Activated CD4-positive, alpha-beta memory T cell treated with anti-CD3 and anti-CD28 coated beads for 36 hours (primary cell): Measurements from ENCODE around the gene CATSPERD. TPM values are rescaled to one million over a fixed set of nuclear protein-coding genes. Genes with fewer than 3 reads are reported as not detected.

Experiments
- CTCF ChIA-PET: fragments of 350-600 bp; sonication (Branson Sonifier 250); formaldehyde crosslinking; loops from one replicate; lab custom pipeline; 2021; ENCODE audit warnings: antibody characterized with exemption, inconsistent platforms; lab: Charles Lee
- POLR2A ChIA-PET: fragments of 350-600 bp; sonication (Branson Sonifier 250); formaldehyde crosslinking; loops from one replicate; lab custom pipeline; 2021; ENCODE audit warnings: antibody characterized with exemption; lab: Charles Lee
- DNase-seq: peaks from one replicate; pipeline ENCODE4 v3.0.0-alpha.2; 2020
- H3K27ac Mint-ChIP-seq: one replicate; pipeline ENCODE4 v1.8.0; 2021; ENCODE audit warnings: mixed read lengths
- H3K27me3 Mint-ChIP-seq: one replicate; pipeline ENCODE4 v1.8.0; 2021; ENCODE audit warnings: mixed read lengths
- H3K36me3 Mint-ChIP-seq: one replicate; pipeline ENCODE4 v1.8.0; 2021; ENCODE audit warnings: mixed read lengths
- H3K4me1 Mint-ChIP-seq: one replicate; pipeline ENCODE4 v1.8.0; 2021; ENCODE audit warnings: low read depth, mixed read lengths
- H3K4me3 Mint-ChIP-seq: one replicate; pipeline ENCODE4 v1.8.0; 2021; ENCODE audit warnings: mild to moderate bottlenecking, mixed read lengths
- H3K9me3 Mint-ChIP-seq: one replicate; pipeline ENCODE4 v1.8.0; 2021; ENCODE audit warnings: mixed read lengths
- intact Hi-C: fragments of 100-400 bp; cut with micrococcal nuclease; formaldehyde crosslinking; loops from one replicate; pipeline ENCODE4 v1.15.1; 2023
- total RNA-seq, 2 experiments: library from RNA; stranded (reverse); gene quantifications; one replicate each; pipeline ENCODE4 v1.2.3, GENCODE V29; 2021

Gene CATSPERD
- total RNA-seq, 2 experiments from 2014 or later: not detected

- no peak for DNase-seq
- intact Hi-C loops: no loop called here
- Mint-ChIP-seq H3K4me3 (no peak overlapping the region), H3K4me1 (no peaks in the 10 kb centered on the region), H3K36me3 (peaks cover 36% of the 10 kb centered on the region), H3K9me3 (no peaks in the 10 kb centered on the region), H3K27ac (no peak overlapping the region), H3K27me3 (no peaks in the 10 kb centered on the region)
- ChIA-PET CTCF (interaction anchor here (1.0 kb wide), 1 partner anchor 16 kb away, joined by 3 read pairs; the partner anchor contains the start of gene RPL36), POLR2A (interaction anchor here (0.6 to 1.7 kb wide), 4 partner anchors 8 to 14 kb away, joined by 3 to 6 read pairs (median 5); no protein-coding TSS in a partner anchor)
Observed at GRCh38 chr19:5705552-5705951, 14.9 kb upstream of the CATSPERD start.

GRCh38 chr19:5706876-5707573 is 13.4 kb upstream of the CATSPERD start:
- Mint-ChIP-seq H3K9me3 (no peaks in the 10 kb centered on the region), H3K27me3 (no peaks in the 10 kb centered on the region), H3K36me3 (peaks cover 29% of the 10 kb centered on the region), H3K4me1 (no peaks in the 10 kb centered on the region), H3K4me3 (no peak overlapping the region), H3K27ac (no peak overlapping the region)
- ChIA-PET POLR2A (interaction anchor here (1.0 to 1.4 kb wide), 3 partner anchors 11 to 13 kb away, joined by 3 to 6 read pairs (median 6); no protein-coding TSS in a partner anchor), CTCF (interaction anchor here (1.8 kb wide), 1 partner anchor 17 kb away, joined by 6 read pairs; the partner anchor contains the start of gene RPL36)
- intact Hi-C loops: no loop called here
- DNase-seq: no peak

- no peak overlapping the region for H3K4me3 Mint-ChIP-seq
- H3K9me3 Mint-ChIP-seq: no peaks in the 10 kb centered on the region
- intact Hi-C loops: no loop called here
- no peaks in the 10 kb centered on the region for H3K27me3 Mint-ChIP-seq
- no peaks in the 10 kb centered on the region for H3K4me1 Mint-ChIP-seq
- peaks cover 34% of the 10 kb centered on the region for H3K36me3 Mint-ChIP-seq
- ChIA-PET POLR2A (interaction anchor here (1.4 kb wide), 1 partner anchor 11 kb away, joined by 6 read pairs; no protein-coding TSS in a partner anchor), CTCF (interaction anchor here (1.2 to 1.8 kb wide), 2 partner anchors 18 to 87 kb away, joined by 4 to 6 read pairs; partner anchors contain the start of gene RPL36)
- no peak for DNase-seq
- no peak overlapping the region for H3K27ac Mint-ChIP-seq
Observed at GRCh38 chr19:5707576-5708575, 12.6 kb upstream of the CATSPERD start.

GRCh38 chr19:5711025-5711424 is 9.4 kb upstream of the CATSPERD start:
- H3K4me1 Mint-ChIP-seq: peaks cover 4% of the 10 kb centered on the region
- CTCF ChIA-PET: interaction anchor here (1.0 kb wide), 1 partner anchor 93 kb away, joined by 4 read pairs; no protein-coding TSS in a partner anchor
- H3K27ac Mint-ChIP-seq: no peak overlapping the region
- POLR2A ChIA-PET: interaction anchor here (1.7 kb wide), 1 partner anchor 20 kb away, joined by 5 read pairs; no protein-coding TSS in a partner anchor
- H3K4me3 Mint-ChIP-seq: no peak overlapping the region
- no peaks in the 10 kb centered on the region for H3K27me3 Mint-ChIP-seq
- H3K36me3 Mint-ChIP-seq: peaks cover 40% of the 10 kb centered on the region
- intact Hi-C loops: no loop called here
- no peak for DNase-seq
- H3K9me3 Mint-ChIP-seq: no peaks in the 10 kb centered on the region

- intact Hi-C loops: no loop called here
- POLR2A ChIA-PET: interaction anchor here (0.5 to 5.0 kb wide), 2 partner anchors 21 to 793 kb away, joined by 3 to 25 read pairs; partner anchors contain the start of gene RPL36
Observed at GRCh38 chr19:5711713-5712161, 8.7 kb upstream of the CATSPERD start.

GRCh38 chr19:5713228-5713627 is 7.2 kb upstream of the CATSPERD start:
- CTCF ChIA-PET: interaction anchor here (1.7 to 2.8 kb wide), 2 partner anchors 24 to 25 kb away, joined by 6 to 15 read pairs; partner anchors contain the start of gene RPL36
- Mint-ChIP-seq H3K36me3 (peaks cover 47% of the 10 kb centered on the region), H3K9me3 (no peaks in the 10 kb centered on the region), H3K4me3 (no peak overlapping the region), H3K27me3 (no peaks in the 10 kb centered on the region), H3K27ac (no peak overlapping the region), H3K4me1 (peaks cover 19% of the 10 kb centered on the region)
- intact Hi-C loops: no loop called here
- POLR2A ChIA-PET: interaction anchor here (1.1 to 5.0 kb wide), 2 partner anchors 8 to 23 kb away, joined by 4 to 25 read pairs; partner anchors contain the start of gene RPL36
- no peak for DNase-seq

More at GRCh38 chr19:5711713-5712161, 8.7 kb upstream of the CATSPERD start:
- Mint-ChIP-seq H3K27me3 (no peaks in the 10 kb centered on the region), H3K9me3 (no peaks in the 10 kb centered on the region), H3K4me3 (no peak overlapping the region), H3K36me3 (peaks cover 38% of the 10 kb centered on the region), H3K27ac (no peak overlapping the region), H3K4me1 (peaks cover 6% of the 10 kb centered on the region)
- CTCF ChIA-PET: interaction anchor here (1.0 to 2.8 kb wide), 2 partner anchors 22 to 92 kb away, joined by 4 to 15 read pairs; partner anchors contain the start of gene RPL36
- no peak for DNase-seq

GRCh38 chr19:5714816-5715215 is 5.6 kb upstream of the CATSPERD start:
- POLR2A ChIA-PET: interaction anchor here (0.8 to 5.0 kb wide), 2 partner anchors 9 to 24 kb away, joined by 3 to 25 read pairs; partner anchors contain the start of gene RPL36
- H3K4me3 Mint-ChIP-seq: no peak overlapping the region

GRCh38 chr19:5717215-5717935 is 3.1 kb upstream of the CATSPERD start:
- POLR2A ChIA-PET: interaction anchor here (1.3 to 4.7 kb wide), 4 partner anchors 8 to 111 kb away, joined by 3 to 70 read pairs (median 6); partner anchors contain the start of gene RPL36
- Mint-ChIP-seq H3K36me3 (peaks cover 42% of the 10 kb centered on the region), H3K27me3 (no peaks in the 10 kb centered on the region), H3K9me3 (no peaks in the 10 kb centered on the region), H3K27ac (peak overlapping the region; percentile 99), H3K4me3 (peak overlapping the region; percentile 95), H3K4me1 (peaks cover 30% of the 10 kb centered on the region)
- CTCF ChIA-PET: interaction anchor here (1.9 to 6.1 kb wide), 2 partner anchors 29 to 87 kb away, joined by 8 to 103 read pairs; partner anchors contain the start of gene RPL36
- DNase-seq: no peak
- intact Hi-C loops: no loop called here

More at GRCh38 chr19:5714816-5715215, 5.6 kb upstream of the CATSPERD start:
- no peak overlapping the region for H3K27ac Mint-ChIP-seq
- H3K36me3 Mint-ChIP-seq: peaks cover 52% of the 10 kb centered on the region
- CTCF ChIA-PET: interaction anchor here (1.3 to 1.4 kb wide), 2 partner anchors 25 to 26 kb away, joined by 4 to 7 read pairs; partner anchors contain the start of gene RPL36
- no peaks in the 10 kb centered on the region for H3K9me3 Mint-ChIP-seq
- H3K27me3 Mint-ChIP-seq: no peaks in the 10 kb centered on the region
- H3K4me1 Mint-ChIP-seq: peaks cover 26% of the 10 kb centered on the region
- intact Hi-C loops: no loop called here
- no peak for DNase-seq

- DNase-seq: peak; percentile 84
- H3K4me1 Mint-ChIP-seq: peaks cover 30% of the 10 kb centered on the region
- intact Hi-C loops: loop anchor here (1.0 kb wide), 3 partner anchors 28 to 235 kb away; partner anchors contain the start of genes RPL36 and VMAC
- no peaks in the 10 kb centered on the region for H3K27me3 Mint-ChIP-seq
- H3K27ac Mint-ChIP-seq: peak overlapping the region; percentile 99
- no peaks in the 10 kb centered on the region for H3K9me3 Mint-ChIP-seq
- ChIA-PET POLR2A (interaction anchor here (0.8 to 4.7 kb wide), 12 partner anchors 8 to 272 kb away, joined by 3 to 70 read pairs (median 6); partner anchors contain the start of genes DUS3L, NDUFA11 and RPL36), CTCF (interaction anchor here (0.5 to 6.1 kb wide), 5 partner anchors 29 to 171 kb away, joined by 3 to 103 read pairs (median 4); partner anchors contain the start of genes DUS3L and RPL36)
- H3K4me3 Mint-ChIP-seq: peak overlapping the region; percentile 95
- H3K36me3 Mint-ChIP-seq: peaks cover 38% of the 10 kb centered on the region
Observed at GRCh38 chr19:5718037-5718578, 2.3 kb upstream of the CATSPERD start.
